C4-2B (cell line): ENCODE results near the gene P4HA1.
"Not testable (repeated sequence)": the region's sequence is repeated elsewhere in the genome, so short reads cannot be mapped to it uniquely, and the experiment has no call there.

Source experiments
- H3K27ac ChIP-seq: fragments of 450-650 bp; 2 replicates; pipeline ENCODE4 v1.5.1; 2017
- CTCF ChIP-seq: fragments of 450-650 bp; conservative IDR thresholded peaks from 2 replicates; pipeline ENCODE4 v1.5.1; 2017; ENCODE audit warnings: mild to moderate bottlenecking
- ZFX ChIP-seq: fragments of 450-650 bp; IDR thresholded peaks from 2 replicates; pipeline ENCODE4 v1.6.1; 2017

The P4HA1 gene

DNA sequence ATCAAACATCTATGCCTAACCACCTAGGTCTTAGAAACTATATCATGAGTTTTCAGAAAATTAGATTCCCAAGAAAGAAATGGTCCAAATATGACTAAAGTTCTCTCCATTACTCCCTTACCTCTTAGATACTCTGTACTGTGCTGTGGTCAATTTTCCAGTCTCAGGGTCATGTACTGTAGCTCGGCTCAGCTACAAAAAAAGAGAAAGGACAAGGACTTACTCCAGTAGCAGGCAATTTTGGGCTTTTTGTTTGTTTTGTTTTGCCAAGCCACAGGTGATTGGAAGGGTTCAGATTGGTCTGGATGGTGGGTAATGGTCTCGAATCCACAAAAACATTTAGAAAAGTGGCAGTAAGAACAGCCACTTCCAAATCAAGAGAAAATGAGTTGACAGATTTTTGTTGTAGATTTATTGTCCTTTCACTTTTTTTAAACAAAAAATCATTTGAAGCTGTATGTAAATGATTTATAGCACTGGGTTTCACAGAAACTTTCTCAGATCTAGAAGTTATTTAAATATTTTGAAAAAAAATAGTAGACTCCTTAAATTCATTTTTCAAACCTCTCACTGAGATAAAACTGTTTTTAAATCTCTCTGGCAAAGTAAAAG is 52.8 kb downstream of the P4HA1 start:
- TF ChIP-seq CTCF (no peak), ZFX (no peak)
- no peak overlapping the region for H3K27ac ChIP-seq

GRCh38 chr10:73043319-73043718 is 53.3 kb downstream of the P4HA1 start:
- no peak overlapping the region for H3K27ac ChIP-seq
- TF ChIP-seq CTCF: no peak

GRCh38 chr10:73042130-73042529 is 54.5 kb downstream of the P4HA1 start:
- no peak overlapping the region for H3K27ac ChIP-seq
- TF ChIP-seq CTCF (no peak), ZFX (no peak)

- TF ChIP-seq CTCF (no peak), ZFX (no peak)
- H3K27ac ChIP-seq: no peak overlapping the region
These were observed 57.0 kb downstream of the P4HA1 start for GRCh38 chr10:73039635-73040034.

- not testable (repeated sequence) for H3K27ac ChIP-seq
These were observed 60.4 kb downstream of the P4HA1 start for GRCh38 chr10:73036285-73036684.

- TF ChIP-seq CTCF (no peak), ZFX (no peak)
- H3K27ac ChIP-seq: no peak overlapping the region
These were observed 64.1 kb downstream of the P4HA1 start for GRCh38 chr10:73032536-73032935.

DNA sequence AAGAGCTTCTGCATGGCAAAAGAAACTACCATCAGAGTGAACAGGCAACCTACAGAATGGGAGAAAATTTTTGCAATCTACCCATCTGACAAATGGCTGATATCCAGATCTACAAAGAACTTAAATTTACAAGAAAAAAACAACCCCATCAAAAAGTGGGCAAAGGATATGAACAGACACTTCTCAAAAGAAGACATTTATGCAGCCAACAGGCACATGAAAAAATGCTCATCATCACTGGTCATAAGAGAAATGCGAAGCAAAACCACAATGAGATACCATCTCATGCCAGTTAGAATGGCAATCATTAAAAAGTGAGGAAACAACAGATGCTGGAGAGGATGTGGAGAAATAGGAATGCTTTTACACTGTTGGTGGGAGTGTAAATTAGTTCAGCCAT is 70.0 kb downstream of the P4HA1 start:
- H3K27ac ChIP-seq: not testable (repeated sequence)

DNA sequence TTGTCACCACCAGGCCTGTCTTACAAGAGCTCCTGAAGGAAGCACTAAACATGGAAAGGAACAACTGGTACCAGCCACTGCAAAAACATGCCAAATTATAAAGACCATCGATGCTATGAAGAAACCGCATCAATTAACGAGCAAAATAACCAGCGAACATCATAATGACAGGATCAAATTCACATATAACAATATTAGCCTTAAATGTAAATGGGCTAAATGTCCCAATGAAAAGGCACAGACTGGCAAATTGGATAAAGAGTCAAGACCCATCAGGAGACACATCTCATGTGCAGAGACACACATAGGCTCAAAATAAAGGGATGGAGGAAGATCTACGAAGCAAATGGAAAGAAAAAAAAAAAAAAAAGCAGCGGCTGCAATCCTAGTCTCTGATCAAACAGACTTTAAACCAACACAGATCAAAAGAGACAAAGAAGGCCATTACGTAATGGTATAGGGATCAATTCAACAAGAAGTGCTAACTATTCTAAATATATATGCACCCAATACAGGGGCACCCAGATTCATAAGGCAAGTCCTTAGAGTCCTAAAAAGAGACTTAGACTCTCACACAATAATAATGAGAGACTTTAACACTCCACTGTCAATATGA is 73.1 kb downstream of the P4HA1 start:
- not testable (repeated sequence) for H3K27ac ChIP-seq

DNA sequence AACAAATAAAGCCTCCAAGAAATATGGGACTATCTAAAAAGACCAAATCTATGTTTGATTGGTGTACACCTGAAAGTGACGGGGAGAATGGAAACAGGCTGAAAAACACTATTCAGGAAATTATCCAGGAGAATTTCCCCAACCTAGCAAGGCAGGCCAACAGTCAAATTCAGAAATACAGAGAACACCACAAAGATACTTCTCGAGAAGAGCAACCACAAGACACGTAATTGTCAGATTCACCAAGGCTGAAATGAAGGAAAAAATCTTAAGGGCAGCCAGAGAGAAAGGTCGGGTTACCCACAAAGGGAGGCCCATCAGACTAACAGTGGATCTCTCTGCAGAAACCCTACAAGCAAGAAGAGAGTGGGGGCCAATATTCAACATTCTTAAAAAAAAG is 73.7 kb downstream of the P4HA1 start:
- H3K27ac ChIP-seq: not testable (repeated sequence)

GRCh38 chr10:73021538-73022164 is 75.0 kb downstream of the P4HA1 start:
- not testable (repeated sequence) for H3K27ac ChIP-seq
